HG02759 (cell line): ENCODE data around the gene NBEAL2.
A peak's percentile ranks its signal among the peaks of the same experiment; 100 is the strongest.
"Not testable (repeated sequence)": the region's sequence is repeated elsewhere in the genome, so short reads cannot be mapped to it uniquely, and the experiment has no call there.

ENCODE experiments used
- ATAC-seq: cut with Tn5 transposase; IDR thresholded peaks from one replicate; pipeline ENCODE4 v1.9.1; 2021; ENCODE audit warnings: mild to moderate bottlenecking, moderate library complexity; ENCODE audit not compliant: unreplicated experiment

The NBEAL2 gene

GRCh38 chr3:46960081-46960701, 19.3 kb upstream of the NBEAL2 start:
- ATAC-seq, result no peak

- ATAC-seq, result no peak
These were observed 18.6 kb upstream of the NBEAL2 start for GRCh38 chr3:46960835-46961234.

GRCh38 chr3:46962427-46962826, 17.0 kb upstream of the NBEAL2 start:
- ATAC-seq, result no peak

GRCh38 chr3:46962990-46963389, 16.5 kb upstream of the NBEAL2 start:
- no peak for ATAC-seq

- not testable (repeated sequence) for ATAC-seq
These were observed 15.4 kb upstream of the NBEAL2 start for GRCh38 chr3:46964038-46964590.

GRCh38 chr3:46965151-46965550, 14.3 kb upstream of the NBEAL2 start:
- no peak for ATAC-seq

GRCh38 chr3:46966811-46967210, 12.7 kb upstream of the NBEAL2 start:
- no peak for ATAC-seq

GRCh38 chr3:46968783-46969428, 10.6 kb upstream of the NBEAL2 start:
- ATAC-seq, result no peak

- ATAC-seq, result no peak
These were observed 8.9 kb upstream of the NBEAL2 start for GRCh38 chr3:46970391-46971091.

GRCh38 chr3:46971151-46971550, 8.3 kb upstream of the NBEAL2 start:
- no peak for ATAC-seq

- no peak for ATAC-seq
These were observed 7.7 kb upstream of the NBEAL2 start for GRCh38 chr3:46971742-46972141.

GRCh38 chr3:46972396-46972795, 7.1 kb upstream of the NBEAL2 start:
- no peak for ATAC-seq

- no peak for ATAC-seq
These were observed 4.9 kb upstream of the NBEAL2 start for GRCh38 chr3:46974421-46975171.

GRCh38 chr3:46976326-46977190, 2.9 kb upstream of the NBEAL2 start, which contains the start of gene CCDC12:
CCDC12 (minus strand) TSS chr3:46976745; CDS start chr3:46976732, 13 bp downstream.
- peak; percentile 63 for ATAC-seq

GRCh38 chr3:46977811-46978195, 1.7 kb upstream of the NBEAL2 start:
- no peak for ATAC-seq

GRCh38 chr3:46978381-46978780, 1.1 kb upstream of the NBEAL2 start:
- no peak for ATAC-seq

- peak; percentile 17 for ATAC-seq
These were observed 562 bp downstream of the NBEAL2 start for GRCh38 chr3:46979958-46980497.

- no peak for ATAC-seq
These were observed 2.5 kb downstream of the NBEAL2 start for GRCh38 chr3:46981932-46982471.

- ATAC-seq, result no peak
These were observed 3.1 kb downstream of the NBEAL2 start for GRCh38 chr3:46982546-46982945.
